Activated CD4-positive, alpha-beta T cell treated with anti-CD3 and anti-CD28 coated beads, Interleukin-2, amount 10 ng/mL, durations not matched to agents 24 days and 14 days (primary cell): ENCODE measurements around the gene NDFIP2. TPM values are rescaled to one million over a fixed set of nuclear protein-coding genes. Genes with fewer than 3 reads are reported as not detected.

Experiments used
- DNase-seq: peaks from one replicate; pipeline ENCODE4 v3.0.0; 2022
- H3K27ac Mint-ChIP-seq: one replicate; pipeline ENCODE4 v1.8.0; 2022; ENCODE audit warnings: mild to moderate bottlenecking, mixed read lengths
- H3K27me3 Mint-ChIP-seq: one replicate; pipeline ENCODE4 v1.8.0; 2022; ENCODE audit warnings: mixed read lengths
- H3K36me3 Mint-ChIP-seq: one replicate; pipeline ENCODE4 v1.8.0; 2022; ENCODE audit warnings: low read depth, mild to moderate bottlenecking, mixed read lengths
- H3K4me1 Mint-ChIP-seq: one replicate; pipeline ENCODE4 v1.8.0; 2021; ENCODE audit warnings: mixed read lengths
- H3K4me3 Mint-ChIP-seq: one replicate; pipeline ENCODE4 v1.8.0; 2022; ENCODE audit warnings: mild to moderate bottlenecking, moderate library complexity, mixed read lengths
- H3K9me3 Mint-ChIP-seq: one replicate; pipeline ENCODE4 v1.8.0; 2021; ENCODE audit warnings: mixed read lengths
- intact Hi-C: fragments of 100-400 bp; cut with micrococcal nuclease; formaldehyde crosslinking; loops from one replicate; pipeline ENCODE4 v1.15.1; 2023
- total RNA-seq: library from RNA; stranded (reverse); gene quantifications from 2 replicates; pipeline ENCODE4 v1.2.3, GENCODE V29; 2022

The NDFIP2 gene
- total RNA-seq, 1 donor from 2014 or later: 258 TPM

GRCh38 chr13:79490824-79491223 is 9.9 kb downstream of the NDFIP2 start:
- Mint-ChIP-seq H3K4me1 (peaks cover 85% of the 10 kb centered on the region), H3K9me3 (peaks cover 8% of the 10 kb centered on the region), H3K27me3 (no peaks in the 10 kb centered on the region), H3K36me3 (peaks cover 62% of the 10 kb centered on the region), H3K4me3 (peak overlapping the region; percentile 77), H3K27ac (peak overlapping the region; percentile 92)
- intact Hi-C loops: loop anchor here (1.0 kb wide), 1 partner anchor 10 kb away; the partner anchor contains the start of gene NDFIP2
- no peak for DNase-seq

GRCh38 chr13:79491715-79492114 is 10.8 kb downstream of the NDFIP2 start:
- peak overlapping the region; percentile 92 for H3K27ac Mint-ChIP-seq
- H3K9me3 Mint-ChIP-seq: peaks cover 8% of the 10 kb centered on the region
- peak overlapping the region; percentile 77 for H3K4me3 Mint-ChIP-seq
- peak; percentile 74 for DNase-seq
- H3K4me1 Mint-ChIP-seq: peaks cover 83% of the 10 kb centered on the region
- intact Hi-C loops: loop anchor here (1.0 kb wide), 2 partner anchors 10 kb away; partner anchors contain the start of gene NDFIP2
- no peaks in the 10 kb centered on the region for H3K27me3 Mint-ChIP-seq
- peaks cover 59% of the 10 kb centered on the region for H3K36me3 Mint-ChIP-seq

- Mint-ChIP-seq H3K4me1 (peaks cover 81% of the 10 kb centered on the region), H3K4me3 (peak overlapping the region; percentile 77), H3K36me3 (peaks cover 55% of the 10 kb centered on the region), H3K9me3 (peaks cover 8% of the 10 kb centered on the region), H3K27me3 (no peaks in the 10 kb centered on the region), H3K27ac (peak overlapping the region; percentile 92)
- intact Hi-C loops: loop anchor here (1.0 kb wide), 1 partner anchor 9 kb away; no protein-coding TSS in a partner anchor
- DNase-seq: peak; percentile 84
These were observed 11.4 kb downstream of the NDFIP2 start for GRCh38 chr13:79492313-79492798.

- Mint-ChIP-seq H3K9me3 (peaks cover 13% of the 10 kb centered on the region), H3K27me3 (no peaks in the 10 kb centered on the region), H3K27ac (peak overlapping the region; percentile 92), H3K4me3 (peak overlapping the region; percentile 79), H3K4me1 (peaks cover 80% of the 10 kb centered on the region), H3K36me3 (peaks cover 54% of the 10 kb centered on the region)
- no peak for DNase-seq
- intact Hi-C loops: loop anchor here (1.0 kb wide), 1 partner anchor 8 kb away; no protein-coding TSS in a partner anchor
These were observed 12.1 kb downstream of the NDFIP2 start for GRCh38 chr13:79492918-79493594.

- peaks cover 59% of the 10 kb centered on the region for H3K36me3 Mint-ChIP-seq
- intact Hi-C loops: no loop called here
- peaks cover 25% of the 10 kb centered on the region for H3K9me3 Mint-ChIP-seq
- H3K4me3 Mint-ChIP-seq: peak overlapping the region; percentile 60
- no peaks in the 10 kb centered on the region for H3K27me3 Mint-ChIP-seq
- no peak for DNase-seq
- peaks cover 80% of the 10 kb centered on the region for H3K4me1 Mint-ChIP-seq
- H3K27ac Mint-ChIP-seq: peak overlapping the region; percentile 73
These were observed 15.2 kb downstream of the NDFIP2 start for GRCh38 chr13:79496188-79496587.

- intact Hi-C loops: no loop called here
- H3K27ac Mint-ChIP-seq: peak overlapping the region; percentile 5
- peaks cover 61% of the 10 kb centered on the region for H3K36me3 Mint-ChIP-seq
These were observed 16.1 kb downstream of the NDFIP2 start for GRCh38 chr13:79497064-79497463.

GRCh38 chr13:79497852-79498251 is 16.9 kb downstream of the NDFIP2 start:
- Mint-ChIP-seq H3K9me3 (peaks cover 28% of the 10 kb centered on the region), H3K4me3 (peak overlapping the region; percentile 65), H3K36me3 (peaks cover 64% of the 10 kb centered on the region)

More at GRCh38 chr13:79497064-79497463, 16.1 kb downstream of the NDFIP2 start:
- Mint-ChIP-seq H3K4me1 (peaks cover 80% of the 10 kb centered on the region), H3K9me3 (peaks cover 27% of the 10 kb centered on the region), H3K27me3 (no peaks in the 10 kb centered on the region), H3K4me3 (peak overlapping the region; percentile 16)
- DNase-seq: no peak

GRCh38 chr13:79500829-79501228 is 19.9 kb downstream of the NDFIP2 start:
- Mint-ChIP-seq H3K9me3 (peaks cover 39% of the 10 kb centered on the region), H3K36me3 (peaks cover 72% of the 10 kb centered on the region), H3K4me3 (peak overlapping the region; percentile 56), H3K4me1 (peaks cover 78% of the 10 kb centered on the region), H3K27me3 (no peaks in the 10 kb centered on the region), H3K27ac (peak overlapping the region; percentile 90)
- DNase-seq: peak; percentile 51
- intact Hi-C loops: loop anchor here (1.0 to 2.0 kb wide), 5 partner anchors 8 to 40 kb away; no protein-coding TSS in a partner anchor

More at GRCh38 chr13:79497852-79498251, 16.9 kb downstream of the NDFIP2 start:
- Mint-ChIP-seq H3K27me3 (no peaks in the 10 kb centered on the region), H3K27ac (peak overlapping the region; percentile 81), H3K4me1 (peaks cover 80% of the 10 kb centered on the region)
- no peak for DNase-seq
- intact Hi-C loops: no loop called here

- Mint-ChIP-seq H3K4me1 (peaks cover 75% of the 10 kb centered on the region), H3K9me3 (peaks cover 39% of the 10 kb centered on the region), H3K4me3 (peak overlapping the region; percentile 56), H3K27me3 (no peaks in the 10 kb centered on the region), H3K36me3 (peaks cover 70% of the 10 kb centered on the region), H3K27ac (peak overlapping the region; percentile 90)
- intact Hi-C loops: loop anchor here (1.0 to 2.0 kb wide), 5 partner anchors 8 to 40 kb away; no protein-coding TSS in a partner anchor
- DNase-seq: peak; percentile 55
These were observed 20.7 kb downstream of the NDFIP2 start for GRCh38 chr13:79501538-79502232.

- H3K9me3 Mint-ChIP-seq: peaks cover 34% of the 10 kb centered on the region
- peak overlapping the region; percentile 62 for H3K27ac Mint-ChIP-seq
- H3K36me3 Mint-ChIP-seq: peaks cover 70% of the 10 kb centered on the region
- H3K4me3 Mint-ChIP-seq: peak overlapping the region; percentile 40
- DNase-seq: peak; percentile 50
- no peaks in the 10 kb centered on the region for H3K27me3 Mint-ChIP-seq
- intact Hi-C loops: no loop called here
- peaks cover 68% of the 10 kb centered on the region for H3K4me1 Mint-ChIP-seq
These were observed 22.0 kb downstream of the NDFIP2 start for GRCh38 chr13:79502859-79503468.

GRCh38 chr13:79503473-79504017 is 22.6 kb downstream of the NDFIP2 start:
- intact Hi-C loops: no loop called here
- Mint-ChIP-seq H3K4me3 (peak overlapping the region; percentile 40), H3K27me3 (no peaks in the 10 kb centered on the region), H3K27ac (peak overlapping the region; percentile 62), H3K4me1 (peaks cover 70% of the 10 kb centered on the region), H3K9me3 (peaks cover 32% of the 10 kb centered on the region), H3K36me3 (peaks cover 73% of the 10 kb centered on the region)
- peak; percentile 30 for DNase-seq

GRCh38 chr13:79508224-79508961 is 27.4 kb downstream of the NDFIP2 start:
- H3K27me3 Mint-ChIP-seq: no peaks in the 10 kb centered on the region
- H3K27ac Mint-ChIP-seq: peak overlapping the region; percentile 48
- intact Hi-C loops: no loop called here
- H3K36me3 Mint-ChIP-seq: peaks cover 62% of the 10 kb centered on the region
- DNase-seq: peak; percentile 52
- peaks cover 60% of the 10 kb centered on the region for H3K4me1 Mint-ChIP-seq
- H3K9me3 Mint-ChIP-seq: peaks cover 5% of the 10 kb centered on the region
- H3K4me3 Mint-ChIP-seq: no peak overlapping the region

- no peak overlapping the region for H3K4me3 Mint-ChIP-seq
- DNase-seq: peak; percentile 53
- H3K27me3 Mint-ChIP-seq: no peaks in the 10 kb centered on the region
- intact Hi-C loops: no loop called here
- no peaks in the 10 kb centered on the region for H3K9me3 Mint-ChIP-seq
- H3K4me1 Mint-ChIP-seq: peaks cover 59% of the 10 kb centered on the region
- peaks cover 63% of the 10 kb centered on the region for H3K36me3 Mint-ChIP-seq
- H3K27ac Mint-ChIP-seq: peak overlapping the region; percentile 37
These were observed 30.7 kb downstream of the NDFIP2 start for GRCh38 chr13:79511611-79512010.
